ENCODE data around the gene GRIK3.
"Not testable (repeated sequence)": the region's sequence is repeated elsewhere in the genome, so short reads cannot be mapped to it uniquely, and the experiment has no call there.

The GRIK3 gene

DNA sequence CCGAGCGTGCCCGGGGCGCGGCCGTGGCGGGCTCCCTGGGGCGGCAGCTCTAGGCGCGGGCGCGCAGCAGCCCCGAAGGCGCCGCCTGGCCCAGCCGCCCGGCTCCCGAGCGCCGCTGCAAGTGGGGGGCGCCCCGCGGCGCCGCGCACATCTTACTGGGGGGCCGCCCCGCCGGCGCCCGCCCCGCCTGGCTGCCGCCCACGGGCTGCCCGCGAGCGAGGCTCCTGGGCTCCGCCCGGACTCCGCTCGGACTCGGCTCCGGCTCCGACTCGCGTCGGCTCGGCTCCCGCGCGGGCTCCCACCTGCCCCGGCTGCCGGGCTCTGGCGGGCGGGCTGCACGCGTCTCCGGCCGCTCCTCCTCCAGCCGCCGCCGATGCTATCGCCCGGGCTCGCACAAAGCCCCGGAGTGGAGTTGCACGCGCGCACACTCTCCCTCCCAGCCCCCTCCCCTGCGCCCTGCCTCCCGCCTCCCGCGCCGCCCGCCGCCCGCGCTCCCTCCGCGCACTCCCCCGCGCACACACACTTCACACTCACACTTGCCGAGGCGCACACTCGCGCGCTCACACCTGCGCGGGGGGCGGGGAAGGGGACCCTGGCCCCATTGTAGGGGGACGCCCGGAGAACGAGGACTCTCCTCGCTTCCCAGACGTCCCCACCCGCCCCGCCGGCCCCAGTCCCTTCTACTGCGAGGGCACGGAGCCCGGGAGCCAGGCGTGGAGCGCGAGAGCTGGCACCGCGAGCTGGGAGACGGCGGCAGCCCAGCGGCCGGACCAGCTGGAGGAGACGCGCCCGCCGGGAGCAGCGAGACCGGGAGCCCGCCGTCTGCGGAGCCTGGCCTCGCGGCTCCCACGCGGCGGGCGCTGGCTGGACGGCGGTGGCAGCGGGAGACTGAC is at the start of gene GRIK3:
GRIK3 (minus strand) TSS at position 395 of the 893 bp plus-strand sequence. CDS start 407 bp downstream, outside the sequence.
- DNase-seq, result no peak

DNA sequence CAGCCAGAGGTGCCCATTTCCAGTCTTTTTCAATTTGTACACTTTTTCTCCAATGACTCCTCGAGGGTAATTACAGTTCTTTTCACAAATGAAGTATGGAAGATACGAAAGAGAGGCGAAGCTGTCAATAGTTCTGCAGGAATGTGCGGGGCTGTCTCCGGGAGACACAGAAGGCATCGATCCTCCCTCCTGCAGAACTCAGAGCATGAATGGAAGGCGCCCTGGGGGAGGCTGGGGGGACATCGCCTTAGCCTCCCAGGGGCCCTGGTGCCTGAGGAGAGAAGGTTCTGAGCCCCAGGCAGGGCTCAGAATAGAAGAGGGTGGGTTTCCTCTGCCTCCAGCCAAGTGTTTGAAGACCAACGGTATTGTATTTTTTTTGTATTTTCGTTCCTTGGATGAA is 49.7 kb upstream of the GRIK3 start:
- DNase-seq, result no peak

DNA sequence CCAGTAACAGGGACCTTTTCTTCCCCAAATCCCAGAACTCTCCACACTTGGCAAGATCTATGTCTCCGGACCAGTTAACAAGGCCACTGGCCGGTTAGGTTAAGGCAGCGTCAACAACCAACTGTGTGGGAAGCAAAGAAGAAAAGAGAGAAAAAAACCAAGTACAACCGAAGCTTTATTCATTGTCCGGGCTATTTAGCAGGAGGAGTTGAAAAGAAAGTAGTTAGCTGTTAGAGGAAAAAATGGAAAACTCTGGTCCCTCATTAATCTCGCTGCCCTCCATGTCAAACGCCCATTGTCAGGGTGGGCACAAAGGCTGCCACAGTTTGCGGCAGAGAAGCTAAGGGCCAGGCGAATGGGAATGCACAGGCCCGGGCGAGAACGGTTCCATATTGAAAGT is 49.3 kb upstream of the GRIK3 start:
- DNase-seq, result no peak

DNA sequence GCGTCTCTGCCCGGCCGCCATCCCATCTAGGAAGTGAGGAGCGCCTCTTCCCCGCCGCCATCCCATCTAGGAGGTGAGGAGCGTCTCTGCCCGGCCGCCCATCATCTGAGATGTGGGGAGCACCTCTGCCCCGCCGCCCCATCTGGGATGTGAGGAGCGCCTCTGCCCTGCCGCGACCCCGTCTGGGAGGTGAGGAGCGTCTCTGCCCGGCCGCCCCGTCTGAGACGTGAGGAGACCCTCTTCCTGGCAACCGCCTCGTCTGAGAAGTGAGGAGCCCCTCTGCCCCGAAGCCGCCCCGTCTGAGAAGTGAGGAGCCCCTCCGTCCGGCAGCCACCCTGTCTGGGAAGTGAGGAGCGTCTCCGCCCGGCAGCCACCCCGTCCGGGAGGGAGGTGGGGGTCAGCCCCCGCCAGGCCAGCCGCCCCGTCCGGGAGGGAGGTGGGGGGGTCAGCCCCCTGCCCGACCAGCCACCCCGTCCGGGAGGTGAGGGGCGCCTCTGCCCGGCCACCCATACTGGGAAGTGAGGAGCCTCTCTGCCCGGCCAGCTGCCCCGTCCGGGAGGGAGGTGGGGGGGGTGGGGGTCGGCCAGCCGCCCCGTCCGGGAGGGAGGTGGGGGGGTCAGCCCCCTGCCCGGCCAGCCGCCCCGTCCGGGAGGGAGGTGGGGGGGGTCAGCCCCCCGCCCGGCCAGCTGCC is 46.1 kb upstream of the GRIK3 start:
- not testable (repeated sequence) for DNase-seq

DNA sequence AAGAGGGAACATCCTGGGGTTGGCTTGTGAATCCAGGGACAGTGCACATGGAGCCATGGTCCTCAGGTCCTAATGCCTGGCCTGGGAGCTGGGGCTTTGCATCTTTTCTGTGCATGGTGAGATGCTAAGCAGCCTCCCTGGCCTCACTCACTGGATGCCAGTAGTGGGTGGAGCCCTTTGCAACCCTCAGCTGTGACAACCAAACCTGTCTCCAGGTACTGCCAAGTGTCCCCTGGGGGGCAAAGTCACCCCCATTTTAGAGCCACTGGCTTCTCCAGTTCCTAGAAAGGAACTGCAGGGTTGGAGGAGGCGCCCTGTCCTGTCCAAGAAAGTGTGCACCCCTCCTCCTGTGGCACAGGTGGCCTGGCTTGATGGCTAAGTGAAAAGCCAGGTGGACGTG is 44.6 kb upstream of the GRIK3 start:
- no peak for DNase-seq

DNA sequence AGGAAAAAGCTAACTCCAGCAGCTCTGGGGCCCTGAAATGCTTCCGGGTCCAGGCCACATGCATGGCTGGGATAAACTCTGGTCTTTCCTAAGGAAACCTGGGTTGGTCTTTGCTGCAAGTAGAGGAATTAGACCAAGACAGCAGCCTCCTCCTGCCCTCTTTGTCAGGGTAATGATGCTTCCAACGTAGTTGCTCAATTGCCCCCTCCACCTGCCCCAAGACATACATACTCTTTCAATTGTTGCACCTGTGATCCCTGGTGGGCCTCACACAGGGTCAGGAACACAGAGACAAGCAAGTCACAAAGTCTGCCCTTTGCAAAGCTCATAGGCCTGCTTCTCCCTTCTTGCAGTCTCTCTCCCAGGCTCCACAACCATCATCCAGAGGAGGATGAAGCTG is 41.9 kb upstream of the GRIK3 start:
- DNase-seq, result no peak

DNA sequence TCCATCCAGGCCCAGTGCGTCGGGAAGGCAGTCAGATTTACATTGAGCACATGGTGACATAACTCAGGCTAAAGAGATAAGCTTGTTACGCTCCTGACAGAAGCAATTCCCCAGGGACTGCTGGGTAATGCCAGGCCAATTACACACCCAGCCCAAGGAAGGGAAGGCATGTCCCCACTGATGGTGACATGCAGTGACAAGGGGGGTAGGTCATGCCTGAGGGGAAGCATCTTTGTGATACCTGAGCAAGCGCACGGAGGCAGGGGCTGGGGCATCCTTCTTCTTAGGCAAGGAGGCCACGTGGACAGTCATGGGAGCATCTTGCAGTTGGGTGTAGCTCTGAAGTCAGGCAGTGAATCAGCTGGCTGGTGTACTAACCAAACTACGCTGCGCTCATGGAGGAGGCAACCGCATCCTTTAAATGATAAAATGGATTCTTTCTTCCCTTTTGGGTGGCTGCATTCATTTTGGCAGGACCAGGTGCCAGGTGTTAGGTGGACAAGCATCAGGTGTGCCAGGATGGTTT is 39.6 kb upstream of the GRIK3 start:
- DNase-seq, result no peak

DNA sequence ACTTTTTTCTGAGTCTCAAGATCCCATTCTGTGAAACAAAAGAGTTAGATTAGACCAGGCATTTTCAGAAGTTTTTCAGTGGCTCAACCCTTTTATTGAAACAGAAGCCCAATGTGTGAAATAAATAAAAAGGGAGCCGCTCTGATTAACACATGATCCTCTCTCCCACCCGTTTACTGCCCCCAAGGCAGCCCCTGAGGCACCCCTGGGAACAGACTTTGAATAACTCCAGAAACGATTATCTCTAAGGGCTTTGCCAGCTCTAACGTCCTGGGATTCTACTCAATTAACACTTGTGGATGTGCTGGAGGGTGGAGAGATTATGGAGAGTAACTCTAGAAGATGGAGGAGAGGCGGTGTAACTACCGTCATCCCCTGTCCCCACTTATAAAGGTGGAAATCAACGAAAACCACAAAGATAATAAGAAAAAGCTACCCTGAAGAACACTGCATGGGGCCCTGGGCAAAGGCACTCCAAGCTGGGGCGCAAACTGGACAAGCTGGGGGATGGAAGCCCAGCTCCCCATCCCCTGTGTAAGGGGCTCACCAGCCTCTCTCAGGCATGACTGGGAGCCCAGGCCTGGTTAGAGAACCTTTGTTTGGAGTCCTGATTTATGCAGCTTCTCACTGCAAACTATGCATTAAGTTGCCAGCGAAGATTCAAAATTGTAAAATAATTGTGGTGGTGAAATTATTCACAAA is 39.0 kb upstream of the GRIK3 start:
- DNase-seq, result no peak

DNA sequence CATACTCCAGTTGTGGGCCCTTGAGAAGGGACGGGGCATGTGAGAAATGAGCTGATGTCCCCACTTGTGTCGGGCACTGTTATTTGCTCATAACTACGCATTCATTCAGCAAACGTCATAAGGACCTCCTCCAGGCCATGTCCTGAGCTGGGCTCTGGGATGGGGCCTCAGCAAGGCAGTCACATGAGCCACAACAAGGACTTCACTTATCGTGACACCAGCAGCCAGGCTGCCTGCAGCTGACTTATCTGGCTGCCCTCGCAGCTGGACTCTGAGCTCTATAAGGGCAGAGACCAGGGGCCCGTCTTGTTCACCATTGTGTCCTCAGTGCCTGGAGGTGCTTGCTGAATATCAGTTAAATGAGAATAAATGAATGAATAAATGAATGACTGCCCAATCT is 37.5 kb upstream of the GRIK3 start:
- DNase-seq, result no peak

DNA sequence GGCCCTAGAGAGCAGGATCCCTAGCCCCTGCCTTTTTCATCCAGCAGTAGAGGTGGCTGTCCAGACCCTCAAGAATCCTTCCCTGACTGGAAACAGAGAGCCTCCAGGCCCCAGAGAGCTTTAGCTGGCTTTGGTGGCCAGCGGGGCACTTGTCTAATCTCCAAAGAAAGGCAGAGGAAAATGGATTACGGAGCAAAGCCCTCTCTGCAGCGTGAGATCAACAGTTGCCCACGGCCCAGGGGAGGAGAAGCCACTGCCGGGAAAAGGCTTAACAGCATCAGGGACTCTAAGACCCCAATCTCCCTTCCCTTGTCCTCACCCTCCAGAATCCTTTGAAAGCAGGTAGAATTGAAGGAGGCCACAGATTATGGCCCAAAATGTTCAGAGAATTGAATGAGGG is 35.8 kb upstream of the GRIK3 start:
- DNase-seq, result no peak

DNA sequence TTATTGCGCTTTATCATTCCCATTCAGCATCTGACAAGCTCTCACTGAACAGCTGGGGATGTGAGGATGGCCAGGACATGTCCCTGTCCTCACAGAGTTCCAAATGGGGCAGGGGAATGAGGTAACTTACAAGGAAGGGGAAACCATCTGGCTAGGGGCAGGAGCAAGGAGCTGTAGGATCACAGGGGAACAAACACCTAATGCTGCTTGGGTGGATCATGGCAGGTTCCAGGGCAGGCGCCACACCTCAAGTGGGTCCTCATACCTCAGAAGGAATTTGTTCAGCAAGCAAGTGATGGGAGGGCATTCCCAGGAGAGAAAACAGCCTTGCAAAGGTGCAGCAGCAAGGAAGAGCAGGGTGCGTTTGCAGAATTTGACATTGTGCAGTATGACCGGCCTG is 35.1 kb upstream of the GRIK3 start:
- no peak for DNase-seq

DNA sequence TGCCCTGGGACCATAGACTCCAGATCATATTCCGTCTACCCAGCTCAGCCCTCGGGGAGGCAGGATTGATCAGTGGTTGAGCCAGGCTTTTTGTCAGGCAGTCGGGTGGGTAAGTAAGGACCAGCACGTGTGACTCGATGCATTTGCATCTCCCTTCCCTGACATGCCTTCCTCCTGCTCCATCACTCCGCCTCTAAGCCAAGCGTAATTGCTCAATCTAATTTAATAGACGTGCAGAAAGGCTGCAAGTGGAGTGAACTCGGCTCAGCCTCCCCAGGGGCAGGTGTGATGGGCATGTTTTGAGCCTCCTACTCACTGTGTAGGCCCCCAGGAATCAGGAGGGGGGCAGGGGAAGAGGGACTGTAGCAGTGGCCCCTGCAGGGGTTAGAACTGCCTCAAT is 34.6 kb upstream of the GRIK3 start:
- DNase-seq, result no peak

DNA sequence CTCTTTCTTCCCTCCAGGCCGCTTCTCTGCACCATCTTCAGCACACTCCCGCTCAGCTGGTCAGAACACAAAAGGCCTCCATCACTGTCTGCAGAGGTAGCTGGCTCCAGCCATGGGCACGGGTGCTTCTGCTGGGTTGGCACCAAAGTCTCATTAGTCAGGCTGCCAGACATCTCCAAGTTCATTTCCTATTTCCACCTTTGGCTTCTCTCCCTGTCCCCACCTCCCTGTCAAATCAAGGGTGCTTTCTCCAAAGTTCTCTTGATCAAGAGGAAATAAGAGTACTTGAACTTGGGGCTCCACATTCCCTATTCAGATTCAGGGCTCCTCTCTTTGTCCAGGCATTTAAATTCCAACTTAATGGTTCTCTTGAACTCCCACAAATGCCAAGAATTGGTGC is 33.9 kb upstream of the GRIK3 start:
- no peak for DNase-seq

DNA sequence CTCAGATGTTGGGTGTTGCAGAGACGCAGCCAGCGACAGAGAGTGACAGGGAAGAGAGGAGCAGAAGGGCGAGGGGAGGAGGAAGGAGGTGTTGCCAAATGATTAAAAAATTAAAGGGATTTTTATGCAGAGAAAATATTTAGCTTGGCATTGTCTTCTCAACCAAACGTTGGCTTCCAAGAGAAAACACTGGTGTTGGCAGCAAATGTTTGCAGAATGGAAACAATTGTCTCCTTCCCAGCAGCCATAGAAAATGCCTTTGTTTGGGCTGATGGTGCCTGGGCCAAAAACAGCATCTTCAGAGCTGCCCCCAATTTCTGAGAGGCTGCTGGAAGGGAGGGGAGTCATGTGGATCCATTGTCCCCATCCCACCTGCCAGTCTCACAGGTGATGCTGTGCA is 29.7 kb upstream of the GRIK3 start:
- DNase-seq, result no peak

DNA sequence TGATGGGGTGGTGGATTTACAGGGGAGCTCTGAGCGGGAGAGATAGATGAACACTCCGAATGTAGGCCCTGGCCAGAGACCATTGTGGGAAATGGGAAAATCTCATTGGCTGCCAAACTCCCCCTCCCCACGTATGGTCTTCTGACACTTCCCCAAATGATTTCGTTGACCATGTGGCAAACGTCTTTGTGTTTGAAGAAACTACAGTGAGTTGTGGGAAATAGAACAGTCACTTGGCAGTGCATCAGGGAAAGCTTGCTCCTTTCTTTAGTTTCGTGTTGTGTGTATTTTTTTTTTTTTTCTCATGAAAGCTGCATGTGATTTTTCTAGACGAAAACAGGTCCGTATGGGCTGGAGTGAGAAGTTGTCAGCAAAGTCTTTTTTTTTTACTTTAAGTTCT is 25.0 kb upstream of the GRIK3 start:
- no peak for DNase-seq

DNA sequence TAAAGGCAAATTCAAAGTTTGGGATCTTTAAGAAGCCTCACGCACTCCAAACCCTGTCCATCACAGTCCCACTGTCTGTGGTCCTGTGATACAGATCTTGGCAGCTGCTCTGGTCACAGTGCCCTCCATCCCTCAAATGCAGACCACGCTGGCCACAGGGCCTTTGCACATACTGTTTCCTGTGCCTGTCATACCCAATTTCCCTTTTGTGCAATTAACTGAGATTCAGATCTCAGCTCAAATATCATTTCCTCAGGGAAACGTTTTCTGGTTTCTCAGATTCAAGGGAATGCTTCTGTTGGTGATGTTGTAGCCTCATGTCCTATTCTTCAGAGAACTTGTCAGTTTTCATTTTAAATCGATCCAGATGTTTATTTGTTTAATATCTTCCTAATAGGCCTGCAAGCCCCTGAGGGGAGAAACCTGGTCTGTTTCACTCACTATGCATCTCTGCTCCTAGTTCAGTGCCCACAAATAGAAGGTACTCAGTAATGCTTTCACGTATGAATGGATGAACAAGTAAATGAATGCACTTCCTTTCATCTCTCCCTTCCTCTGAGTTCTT is 24.2 kb upstream of the GRIK3 start:
- DNase-seq, result no peak

DNA sequence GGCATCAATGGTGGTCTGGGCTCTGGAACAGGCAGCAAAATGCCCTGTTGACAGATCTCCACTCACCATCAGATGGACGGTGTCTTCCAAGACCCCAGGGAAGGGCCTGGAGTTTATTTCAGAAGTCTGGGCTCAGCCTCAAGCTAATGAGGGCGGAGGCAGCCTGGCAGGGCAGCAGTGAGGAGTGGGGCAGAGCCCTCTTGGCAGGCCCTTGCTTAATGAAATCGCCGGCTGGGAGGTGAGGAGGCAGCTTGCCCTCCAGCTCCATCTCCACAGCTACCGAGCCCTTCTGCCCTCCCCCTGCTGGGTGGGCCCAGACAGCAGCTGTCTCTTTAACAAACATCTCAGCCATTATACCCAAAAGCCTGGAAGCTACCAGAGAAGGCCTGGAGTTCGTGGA is 22.0 kb upstream of the GRIK3 start:
- DNase-seq, result no peak

DNA sequence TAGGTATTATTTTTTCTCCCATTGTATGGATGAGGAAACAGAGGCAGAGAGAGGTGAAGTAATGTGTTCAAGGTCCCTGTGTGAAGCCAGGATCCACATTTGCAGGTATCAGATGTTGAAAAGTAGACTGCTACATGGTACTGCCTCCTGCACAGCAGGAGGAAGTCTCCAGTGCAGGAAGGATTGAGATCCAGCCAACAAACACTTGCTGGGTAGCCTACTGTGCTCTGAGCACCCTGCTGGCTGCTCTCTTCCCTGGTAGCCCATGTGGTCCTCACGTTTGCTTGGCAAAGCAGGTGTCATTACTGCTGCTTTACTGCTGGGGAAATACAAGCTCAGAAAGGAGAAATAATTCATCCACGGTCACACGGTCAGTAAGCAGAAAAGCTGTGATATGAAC is 21.3 kb upstream of the GRIK3 start:
- no peak for DNase-seq

DNA sequence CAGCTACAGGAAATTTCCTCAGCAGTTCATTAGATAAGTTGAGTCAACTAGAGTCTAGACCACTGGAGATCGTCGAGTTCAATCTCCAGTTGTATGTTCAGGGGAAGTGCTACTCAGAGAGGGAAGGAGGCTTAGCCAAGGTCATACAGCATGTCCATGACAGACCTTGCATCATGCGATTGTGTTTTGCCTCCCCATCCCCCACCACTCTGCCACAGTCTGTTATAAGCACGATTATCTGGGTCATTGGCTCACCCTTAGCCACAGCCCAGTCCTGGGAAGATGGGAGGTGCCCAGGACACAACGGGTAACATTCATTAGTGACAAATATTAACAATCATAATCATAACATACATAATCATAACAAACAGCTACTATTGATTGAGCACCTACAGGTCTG is 18.9 kb upstream of the GRIK3 start:
- DNase-seq, result no peak

DNA sequence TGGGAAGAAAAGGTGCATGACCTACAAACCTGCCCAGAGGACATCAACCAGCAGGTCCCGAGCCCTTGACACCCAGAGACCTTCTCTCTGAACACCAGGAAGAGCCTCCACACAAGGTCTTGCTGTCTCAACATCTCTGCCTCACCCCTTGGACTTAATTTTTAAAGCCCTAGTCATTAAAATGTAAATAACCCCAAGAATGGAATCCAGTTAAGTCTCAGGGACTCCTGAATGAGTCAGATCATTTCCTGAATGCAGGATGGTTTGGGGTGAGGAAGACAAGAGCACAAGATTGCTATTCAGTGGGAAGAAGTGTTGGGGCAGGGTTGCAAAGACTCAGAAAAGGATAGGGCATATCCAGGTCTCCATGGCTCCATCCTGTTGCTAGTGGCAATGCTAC is 17.8 kb upstream of the GRIK3 start:
- DNase-seq, result no peak

DNA sequence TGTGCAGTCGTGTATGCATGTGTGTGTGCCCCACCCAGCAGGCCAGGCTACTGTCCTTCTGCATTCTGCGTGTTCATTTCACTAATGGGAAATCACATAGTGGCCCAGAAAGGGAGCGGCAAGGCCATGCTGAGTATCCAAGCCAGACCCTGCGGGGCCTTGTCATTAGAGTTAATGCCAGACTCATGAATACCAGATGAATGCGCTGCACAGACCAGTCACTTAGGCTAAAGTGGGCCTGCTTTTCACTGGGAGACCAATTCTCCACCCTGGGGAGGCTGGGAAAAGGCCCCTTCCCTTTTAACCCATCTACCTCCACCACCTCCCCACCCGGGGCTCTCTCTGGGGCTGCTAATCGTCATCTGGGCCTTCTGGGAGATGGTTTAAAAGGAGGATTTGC is 17.0 kb upstream of the GRIK3 start:
- DNase-seq, result no peak

DNA sequence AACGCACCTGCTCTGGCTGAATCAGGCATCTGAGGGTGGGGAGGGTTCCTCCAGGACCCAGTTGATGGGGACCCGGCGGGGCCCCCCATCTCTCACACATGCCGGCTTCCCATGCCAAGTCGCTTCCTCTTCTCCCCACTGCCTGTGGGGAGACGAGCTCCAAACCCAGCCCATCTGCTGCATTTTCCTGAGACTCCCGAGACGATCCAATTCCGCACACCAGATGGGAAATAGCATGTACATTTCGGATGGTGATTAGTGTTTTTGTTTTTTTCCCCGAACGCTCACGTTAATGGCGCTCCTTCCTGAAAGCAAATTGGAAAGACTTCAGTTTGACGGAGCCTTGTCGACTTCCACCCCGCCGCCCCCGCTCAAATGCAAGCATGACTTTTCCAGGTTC is 13.2 kb upstream of the GRIK3 start:
- DNase-seq, result no peak

DNA sequence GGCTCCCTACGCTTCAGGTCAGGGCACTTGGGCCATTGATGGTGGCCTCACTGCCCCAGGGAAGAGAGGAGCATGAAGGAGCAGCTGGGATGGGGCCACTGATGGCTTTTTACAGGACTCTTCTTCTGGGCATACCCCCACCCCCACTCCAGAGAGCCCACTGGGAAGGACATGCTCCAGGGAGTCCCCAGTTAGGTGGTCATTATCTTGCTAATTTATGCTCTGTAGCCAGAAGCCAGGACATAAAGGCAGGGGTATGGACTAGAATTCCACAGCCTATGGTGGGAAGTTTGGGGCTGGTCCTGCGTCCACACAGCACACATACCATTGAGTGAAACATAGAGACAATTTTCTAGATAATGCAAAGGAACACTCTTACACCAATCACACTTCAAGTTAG is 8.8 kb upstream of the GRIK3 start:
- no peak for DNase-seq
